ENCODE measurements around the gene RPL35. TPM values are rescaled to one million over a fixed set of nuclear protein-coding genes. Genes with fewer than 3 reads are reported as not detected.

Gene RPL35
- 812 TPM for total RNA-seq
- long read RNA-seq, transcript RPL35-203 (3 exons, 785 nt) = minor isoform, 18 of 353 reads
- long read RNA-seq, transcript RPL35-201 (4 exons, 455 nt) = major isoform, 327 of 353 reads
- long read RNA-seq, partial matches to known transcripts = 3 of 353 reads
- long read RNA-seq, other reads (novel, unspliced or antisense) = 5 of 353 reads

DNA sequence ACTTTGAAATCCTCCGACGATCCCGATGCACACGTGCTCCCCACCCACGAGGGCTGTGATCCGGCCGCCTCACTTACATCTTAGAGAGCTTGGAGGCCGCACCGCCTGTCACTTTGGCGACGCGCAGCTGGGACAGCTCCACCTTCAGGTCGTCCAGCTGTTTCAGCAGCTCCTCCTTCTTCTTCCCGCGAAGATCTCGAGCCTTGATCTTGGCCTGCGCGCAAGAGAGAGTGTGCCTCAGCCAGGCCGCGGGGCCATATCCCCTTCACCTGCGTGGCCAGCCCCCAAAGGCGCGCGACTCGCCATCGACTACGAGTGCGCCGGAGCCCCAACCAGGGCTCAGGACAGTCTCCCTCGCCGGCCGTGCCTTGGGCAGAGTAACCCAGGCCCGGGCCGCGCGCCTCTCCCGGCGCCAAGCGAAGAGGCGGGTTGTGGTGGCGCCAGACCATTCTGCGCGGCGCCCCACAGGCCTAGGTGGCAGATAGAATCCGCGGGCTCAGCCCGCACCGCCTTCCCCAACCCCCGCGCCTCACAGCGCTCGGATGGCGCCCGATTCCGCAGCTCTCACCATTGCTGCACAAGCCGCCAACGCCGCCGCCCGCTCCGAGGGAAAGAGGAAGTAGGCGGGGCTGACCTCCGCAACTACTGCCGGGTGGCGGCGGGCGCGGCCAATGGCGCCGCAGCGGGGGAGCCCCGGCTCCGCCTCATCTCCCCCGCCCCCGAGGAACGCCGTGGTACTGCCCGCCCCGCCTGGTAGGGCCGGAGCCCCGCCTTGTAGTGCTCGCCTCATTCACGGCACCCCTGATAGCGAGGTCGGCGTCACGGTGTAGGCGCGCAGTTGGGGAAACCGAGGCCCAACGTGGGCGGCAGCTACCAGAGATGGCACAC lies at the start of gene RPL35, which contains the start of gene ARPC5L:
Gene RPL35, minus strand, starts transcription at position 616 of the 888 bp plus-strand sequence. Its CDS starts 45 bp downstream, at position 571.
Gene ARPC5L, plus strand, starts transcription at position 789 of the 888 bp plus-strand sequence. CDS start 7,161 bp downstream, outside the sequence.
- Histone ChIP-seq H3K4me3 (peak within 1 kb of the TSS; percentile 89), H3K27me3 (ENCODE audit: low read depth) (no peaks in the 10 kb centered on the region), H3K9me3 (no peaks in the 10 kb centered on the region), H3K36me3 (peaks cover 41% of the 10 kb centered on the region), H3K27ac (peak within 1 kb of the TSS; percentile 91), H3K4me1 (peaks cover 40% of the 10 kb centered on the region)
- intact Hi-C loops (cut with DNase I) = no loop called here
- DNase-seq (peak; percentile 96), ATAC-seq (peak; percentile 97 to 98)
- TF ChIP-seq, protein P1, sequence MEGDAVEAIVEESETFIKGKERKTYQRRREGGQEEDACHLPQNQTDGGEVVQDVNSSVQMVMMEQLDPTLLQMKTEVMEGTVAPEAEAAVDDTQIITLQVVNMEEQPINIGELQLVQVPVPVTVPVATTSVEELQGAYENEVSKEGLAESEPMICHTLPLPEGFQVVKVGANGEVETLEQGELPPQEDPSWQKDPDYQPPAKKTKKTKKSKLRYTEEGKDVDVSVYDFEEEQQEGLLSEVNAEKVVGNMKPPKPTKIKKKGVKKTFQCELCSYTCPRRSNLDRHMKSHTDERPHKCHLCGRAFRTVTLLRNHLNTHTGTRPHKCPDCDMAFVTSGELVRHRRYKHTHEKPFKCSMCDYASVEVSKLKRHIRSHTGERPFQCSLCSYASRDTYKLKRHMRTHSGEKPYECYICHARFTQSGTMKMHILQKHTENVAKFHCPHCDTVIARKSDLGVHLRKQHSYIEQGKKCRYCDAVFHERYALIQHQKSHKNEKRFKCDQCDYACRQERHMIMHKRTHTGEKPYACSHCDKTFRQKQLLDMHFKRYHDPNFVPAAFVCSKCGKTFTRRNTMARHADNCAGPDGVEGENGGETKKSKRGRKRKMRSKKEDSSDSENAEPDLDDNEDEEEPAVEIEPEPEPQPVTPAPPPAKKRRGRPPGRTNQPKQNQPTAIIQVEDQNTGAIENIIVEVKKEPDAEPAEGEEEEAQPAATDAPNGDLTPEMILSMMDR (IDR thresholded peaks at IDR 0.05) = peak; percentile 24

DNA sequence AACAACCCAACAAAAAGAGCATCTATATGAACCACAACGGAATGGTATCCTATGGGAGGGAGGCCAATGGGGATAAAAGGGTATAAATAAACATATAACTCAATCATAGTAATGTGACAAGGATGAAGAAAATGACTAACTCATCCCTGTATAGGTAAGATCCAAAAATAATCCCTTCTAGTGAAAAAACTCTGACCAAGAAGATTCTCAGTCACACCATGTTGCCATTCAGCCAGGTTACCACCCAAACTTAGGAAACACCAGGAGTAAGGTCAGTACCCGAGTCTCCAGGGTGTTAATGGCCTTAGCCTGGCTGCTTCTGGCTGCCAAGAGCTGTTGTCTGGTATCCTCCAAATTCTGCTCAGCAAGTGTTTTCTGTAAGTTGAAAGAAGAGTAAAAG lies 46.3 kb upstream of the RPL35 start:
- no peaks in the 10 kb centered on the region for H3K9me3 ChIP-seq
- ATAC-seq (no peak), DNase-seq (no peak)
- intact Hi-C loops (cut with DNase I) = no loop called here
- H3K4me1 ChIP-seq = no peaks in the 10 kb centered on the region
- TF ChIP-seq, protein P1 (IDR thresholded peaks at IDR 0.05) = no peak
- no peak overlapping the region for H3K27ac ChIP-seq
- H3K4me3 ChIP-seq = no peak overlapping the region
- H3K27me3 ChIP-seq (ENCODE audit: low read depth) = no peaks in the 10 kb centered on the region
- H3K36me3 ChIP-seq = peaks cover 93% of the 10 kb centered on the region

DNA sequence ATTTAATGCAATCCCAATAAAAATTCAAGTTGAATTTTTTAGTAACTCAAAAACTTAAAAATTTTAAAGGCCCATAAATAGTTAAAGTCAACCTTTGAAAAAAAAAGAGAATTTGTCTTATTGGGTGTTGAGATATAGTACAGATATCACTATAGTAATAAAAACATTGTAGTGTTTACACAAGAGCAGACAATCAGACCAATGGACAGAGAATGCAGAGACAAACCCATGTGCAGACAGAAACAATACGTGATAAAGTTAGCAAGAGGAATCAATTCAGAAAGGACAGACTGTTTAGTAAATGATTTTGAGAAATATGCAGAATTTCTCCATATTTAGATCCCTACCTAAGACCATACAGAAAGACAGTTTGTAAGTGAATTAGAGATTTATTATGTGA lies 45.2 kb upstream of the RPL35 start:
- Histone ChIP-seq H3K36me3 (peaks cover 93% of the 10 kb centered on the region), H3K9me3 (no peaks in the 10 kb centered on the region), H3K4me3 (no peak overlapping the region), H3K4me1 (no peaks in the 10 kb centered on the region), H3K27me3 (ENCODE audit: low read depth) (no peaks in the 10 kb centered on the region), H3K27ac (no peak overlapping the region)
- TF ChIP-seq, protein P1 (IDR thresholded peaks at IDR 0.05) = no peak
- intact Hi-C loops (cut with DNase I) = no loop called here
- no peak for DNase-seq
- no peak for ATAC-seq

DNA sequence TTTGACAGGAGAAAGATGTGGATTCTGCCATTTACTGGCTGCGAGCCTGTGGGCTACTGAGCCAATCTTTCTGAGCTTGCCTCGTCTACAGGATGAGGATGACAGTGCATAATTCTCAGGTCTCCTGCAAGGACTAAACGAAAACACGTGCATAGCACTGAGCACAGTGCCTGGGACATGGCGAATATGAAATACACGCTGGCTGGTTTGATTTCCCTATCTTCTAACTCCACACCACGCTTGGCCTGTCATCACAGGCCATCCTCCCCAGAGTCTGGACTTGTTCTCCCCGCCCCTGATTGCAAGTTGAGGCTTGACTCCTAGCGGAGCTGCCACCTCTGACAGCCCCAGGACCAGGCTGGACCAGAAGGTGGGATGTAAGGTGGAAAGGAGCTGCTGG lies 38.1 kb upstream of the RPL35 start:
- DNase-seq (no peak), ATAC-seq (no peak)
- Histone ChIP-seq H3K27ac (no peak overlapping the region), H3K36me3 (peaks cover 76% of the 10 kb centered on the region), H3K4me3 (no peak overlapping the region), H3K9me3 (no peaks in the 10 kb centered on the region), H3K4me1 (no peaks in the 10 kb centered on the region), H3K27me3 (ENCODE audit: low read depth) (no peaks in the 10 kb centered on the region)
- TF ChIP-seq, protein P1 (IDR thresholded peaks at IDR 0.05) = no peak
- intact Hi-C loops (cut with DNase I) = no loop called here

DNA sequence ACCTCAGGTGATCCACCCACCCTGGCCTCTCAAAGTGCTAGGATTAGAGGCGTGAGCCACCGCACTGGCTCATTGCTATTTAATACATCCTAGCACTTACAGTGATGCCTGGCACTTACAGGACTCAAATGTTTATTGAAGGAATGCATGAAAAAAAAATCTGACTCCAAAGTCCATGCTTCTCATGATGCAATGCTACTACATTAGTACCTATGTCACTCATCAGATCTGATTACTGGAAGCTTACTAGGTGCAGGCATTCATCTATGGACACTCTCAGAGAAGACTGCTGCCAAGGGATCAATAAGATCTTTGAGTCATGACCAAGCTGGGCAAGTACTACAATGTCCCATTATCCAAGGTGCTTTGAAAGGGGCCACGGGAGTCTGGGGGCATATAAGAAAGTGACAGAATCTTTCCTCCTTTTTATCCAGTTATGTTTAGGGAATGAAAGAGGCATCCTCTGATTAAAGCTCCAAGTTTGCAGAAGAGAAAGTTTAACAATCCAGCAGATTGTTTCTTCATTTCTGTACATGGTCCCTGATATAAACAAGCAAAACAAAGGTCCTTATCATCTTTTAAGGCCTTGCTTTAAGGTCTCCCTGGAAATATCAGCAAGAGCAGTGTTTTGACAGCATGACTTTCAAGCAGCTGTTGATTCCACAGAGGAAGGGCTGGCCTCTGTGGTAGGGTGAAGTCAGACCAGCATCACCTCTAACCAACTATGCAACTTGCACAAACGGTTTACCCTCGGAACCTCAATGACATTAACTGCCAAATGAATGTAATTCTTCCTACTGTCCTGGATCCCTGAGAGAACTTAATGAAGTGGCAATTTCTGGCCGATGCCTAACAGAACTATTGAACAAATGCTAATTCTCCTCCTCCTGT lies 36.1 kb upstream of the RPL35 start:
- DNase-seq (no peak), ATAC-seq (no peak)
- intact Hi-C loops (cut with DNase I) = no loop called here
- no peaks in the 10 kb centered on the region for H3K4me1 ChIP-seq
- TF ChIP-seq, protein P1 (IDR thresholded peaks at IDR 0.05) = no peak
- H3K27ac ChIP-seq = no peak overlapping the region
- no peaks in the 10 kb centered on the region for H3K27me3 ChIP-seq (ENCODE audit: low read depth)
- H3K9me3 ChIP-seq = no peaks in the 10 kb centered on the region
- H3K36me3 ChIP-seq = peaks cover 79% of the 10 kb centered on the region
- no peak overlapping the region for H3K4me3 ChIP-seq

Data from lower lobe of right lung (tissue), 2 donors.